Measurements from ENCODE around the gene SMARCA2.
A peak's percentile ranks its signal among the peaks of the same experiment; 100 is the strongest.

Gene SMARCA2

GRCh38 chr9:2085716-2086115, 70.6 kb downstream of the SMARCA2 start:
- Histone ChIP-seq H2AFZ (ENCODE audit: low read depth, low read length) (no peak overlapping the region), H2BK120ac (ENCODE audit: low read depth, low read length) (no peak overlapping the region), H3K79me1 (replicated peaks; ENCODE audit: low read length, poor library complexity, severe bottlenecking) (peaks cover 2% of the 10 kb centered on the region), H3K4me1 (ENCODE audit: control insufficient read depth, insufficient read depth, low read depth, low read length) (no peaks in the 10 kb centered on the region), H3K18ac (ENCODE audit: low read depth in 1 of 2, low read length in 2 of 2) (no peak overlapping the region), H3K14ac (ENCODE audit: low read length in 2 of 2) (no peak overlapping the region), H2AK5ac (ENCODE audit: low read length, severe bottlenecking) (no peak overlapping the region), H3K9ac (ENCODE audit: low read length) (peak overlapping the region; percentile 2), H3K36me3 (ENCODE audit: control insufficient read depth in 1 of 2, insufficient read depth in 2 of 2, low read depth in 1 of 2, low read length in 2 of 2) (peaks cover 12 to 93% of the 10 kb centered on the region in 2 experiments), H2BK5ac (ENCODE audit: low read depth, low read length, poor library complexity, severe bottlenecking) (no peak overlapping the region), H3K27me3 (ENCODE audit: control insufficient read depth in 1 of 2, insufficient read depth in 1 of 2, low read length in 2 of 2) (no peaks in the 10 kb centered on the region), H3K4me3 (ENCODE audit: insufficient read depth in 1 of 2, low read depth in 1 of 2, low read length in 2 of 2) (no peak overlapping the region), H4K91ac (ENCODE audit: low read length) (no peak overlapping the region), H3K4ac (ENCODE audit: low read depth in 1 of 2, low read length in 2 of 2) (no peak overlapping the region), H3K4me2 (ENCODE audit: low read length, poor library complexity, severe bottlenecking) (no peak overlapping the region), H4K8ac (ENCODE audit: low read length) (no peak overlapping the region), H2BK12ac (ENCODE audit: low read length in 2 of 2) (no peak overlapping the region), H3K23ac (ENCODE audit: low read length in 2 of 2) (no peak overlapping the region), H3K9me3 (ENCODE audit: control insufficient read depth, low read length) (no peaks in the 10 kb centered on the region), H3K27ac (ENCODE audit: low read length, poor library complexity, severe bottlenecking) (no peak overlapping the region), H2BK15ac (ENCODE audit: low read depth, poor library complexity, severe bottlenecking) (no peak overlapping the region)
- DNase-seq: no peak
- WGBS: 92% methylated on average over 6 of the region's 6 CpGs

GRCh38 chr9:2086116-2086515, 71.0 kb downstream of the SMARCA2 start:
- no peak overlapping the region for H3K4ac ChIP-seq (ENCODE audit: low read depth in 1 of 2, low read length in 2 of 2)
- no peak overlapping the region for H3K23ac ChIP-seq (ENCODE audit: low read length in 2 of 2)
- H3K4me3 ChIP-seq (ENCODE audit: insufficient read depth in 1 of 2, low read depth in 1 of 2, low read length in 2 of 2): no peak overlapping the region
- no peak overlapping the region for H2BK12ac ChIP-seq (ENCODE audit: low read length in 2 of 2)
- no peak overlapping the region for H2AFZ ChIP-seq (ENCODE audit: low read depth, low read length)
- H2BK5ac ChIP-seq (ENCODE audit: low read depth, low read length, poor library complexity, severe bottlenecking): no peak overlapping the region
- no peak overlapping the region for H3K27ac ChIP-seq (ENCODE audit: low read length, poor library complexity, severe bottlenecking)
- no peak overlapping the region for H3K18ac ChIP-seq (ENCODE audit: low read depth in 1 of 2, low read length in 2 of 2)
- no peaks in the 10 kb centered on the region for H3K27me3 ChIP-seq (ENCODE audit: control insufficient read depth in 1 of 2, insufficient read depth in 1 of 2, low read length in 2 of 2)
- H4K91ac ChIP-seq (ENCODE audit: low read length): no peak overlapping the region
- H3K36me3 ChIP-seq (ENCODE audit: control insufficient read depth in 1 of 2, insufficient read depth in 2 of 2, low read depth in 1 of 2, low read length in 2 of 2): peaks cover 12 to 93% of the 10 kb centered on the region in 2 experiments
- H3K9me3 ChIP-seq (ENCODE audit: control insufficient read depth, low read length): no peaks in the 10 kb centered on the region
- no peak overlapping the region for H2BK15ac ChIP-seq (ENCODE audit: low read depth, poor library complexity, severe bottlenecking)
- H2BK120ac ChIP-seq (ENCODE audit: low read depth, low read length): no peak overlapping the region
- no peak for DNase-seq
- H3K79me1 ChIP-seq (replicated peaks; ENCODE audit: low read length, poor library complexity, severe bottlenecking): peaks cover 2% of the 10 kb centered on the region
- no peaks in the 10 kb centered on the region for H3K4me1 ChIP-seq (ENCODE audit: control insufficient read depth, insufficient read depth, low read depth, low read length)
- H2AK5ac ChIP-seq (ENCODE audit: low read length, severe bottlenecking): no peak overlapping the region
- no peak overlapping the region for H3K4me2 ChIP-seq (ENCODE audit: low read length, poor library complexity, severe bottlenecking)
- 97% methylated on average over 3 of the region's 5 CpGs for WGBS
- H3K14ac ChIP-seq (ENCODE audit: low read length in 2 of 2): no peak overlapping the region
- H4K8ac ChIP-seq (ENCODE audit: low read length): no peak overlapping the region
- peak overlapping the region; percentile 2 for H3K9ac ChIP-seq (ENCODE audit: low read length)

GRCh38 chr9:2086971-2087370, 71.8 kb downstream of the SMARCA2 start:
- no peak overlapping the region for H3K23ac ChIP-seq (ENCODE audit: low read length in 2 of 2)
- no peak overlapping the region for H2BK15ac ChIP-seq (ENCODE audit: low read depth, poor library complexity, severe bottlenecking)
- H3K79me1 ChIP-seq (replicated peaks; ENCODE audit: low read length, poor library complexity, severe bottlenecking): peaks cover 2% of the 10 kb centered on the region
- no peaks in the 10 kb centered on the region for H3K4me1 ChIP-seq (ENCODE audit: control insufficient read depth, insufficient read depth, low read depth, low read length)
- no peak overlapping the region for H2BK12ac ChIP-seq (ENCODE audit: low read length in 2 of 2)
- no peak for DNase-seq
- H2BK120ac ChIP-seq (ENCODE audit: low read depth, low read length): no peak overlapping the region
- no peak overlapping the region for H3K4me2 ChIP-seq (ENCODE audit: low read length, poor library complexity, severe bottlenecking)
- H3K36me3 ChIP-seq (ENCODE audit: control insufficient read depth in 1 of 2, insufficient read depth in 2 of 2, low read depth in 1 of 2, low read length in 2 of 2): peaks cover 12 to 93% of the 10 kb centered on the region in 2 experiments
- H3K4me3 ChIP-seq (ENCODE audit: insufficient read depth in 1 of 2, low read depth in 1 of 2, low read length in 2 of 2): no peak overlapping the region
- no peak overlapping the region for H2AFZ ChIP-seq (ENCODE audit: low read depth, low read length)
- H3K14ac ChIP-seq (ENCODE audit: low read length in 2 of 2): no peak overlapping the region
- no peaks in the 10 kb centered on the region for H3K27me3 ChIP-seq (ENCODE audit: control insufficient read depth in 1 of 2, insufficient read depth in 1 of 2, low read length in 2 of 2)
- WGBS: 94% methylated on average over 2 of the region's 3 CpGs
- H3K9ac ChIP-seq (ENCODE audit: low read length): no peak overlapping the region
- no peak overlapping the region for H3K18ac ChIP-seq (ENCODE audit: low read depth in 1 of 2, low read length in 2 of 2)
- H3K4ac ChIP-seq (ENCODE audit: low read depth in 1 of 2, low read length in 2 of 2): no peak overlapping the region
- no peak overlapping the region for H2BK5ac ChIP-seq (ENCODE audit: low read depth, low read length, poor library complexity, severe bottlenecking)
- H4K8ac ChIP-seq (ENCODE audit: low read length): no peak overlapping the region
- no peak overlapping the region for H3K27ac ChIP-seq (ENCODE audit: low read length, poor library complexity, severe bottlenecking)
- no peaks in the 10 kb centered on the region for H3K9me3 ChIP-seq (ENCODE audit: control insufficient read depth, low read length)
- H2AK5ac ChIP-seq (ENCODE audit: low read length, severe bottlenecking): no peak overlapping the region
- H4K91ac ChIP-seq (ENCODE audit: low read length): no peak overlapping the region

- DNase-seq: peak; percentile 62
- Histone ChIP-seq H3K9ac (ENCODE audit: low read length) (no peak overlapping the region), H3K4me2 (ENCODE audit: low read length, poor library complexity, severe bottlenecking) (no peak overlapping the region), H3K14ac (ENCODE audit: low read length in 2 of 2) (no peak overlapping the region), H3K79me1 (replicated peaks; ENCODE audit: low read length, poor library complexity, severe bottlenecking) (peaks cover under 1% of the 10 kb centered on the region), H3K27me3 (ENCODE audit: control insufficient read depth in 1 of 2, insufficient read depth in 1 of 2, low read length in 2 of 2) (no peaks in the 10 kb centered on the region), H3K4me1 (ENCODE audit: control insufficient read depth, insufficient read depth, low read depth, low read length) (no peaks in the 10 kb centered on the region), H2BK120ac (ENCODE audit: low read depth, low read length) (no peak overlapping the region), H2BK5ac (ENCODE audit: low read depth, low read length, poor library complexity, severe bottlenecking) (no peak overlapping the region), H3K9me3 (ENCODE audit: control insufficient read depth, low read length) (no peaks in the 10 kb centered on the region), H3K4me3 (ENCODE audit: insufficient read depth in 1 of 2, low read depth in 1 of 2, low read length in 2 of 2) (no peak overlapping the region), H2BK12ac (ENCODE audit: low read length in 2 of 2) (no peak overlapping the region), H4K91ac (ENCODE audit: low read length) (no peak overlapping the region), H2BK15ac (ENCODE audit: low read depth, poor library complexity, severe bottlenecking) (no peak overlapping the region), H3K23ac (ENCODE audit: low read length in 2 of 2) (no peak overlapping the region), H4K8ac (ENCODE audit: low read length) (no peak overlapping the region), H3K36me3 (ENCODE audit: control insufficient read depth in 1 of 2, insufficient read depth in 2 of 2, low read depth in 1 of 2, low read length in 2 of 2) (peaks cover 6 to 93% of the 10 kb centered on the region in 2 experiments), H3K18ac (ENCODE audit: low read depth in 1 of 2, low read length in 2 of 2) (no peak overlapping the region), H3K27ac (ENCODE audit: low read length, poor library complexity, severe bottlenecking) (no peak overlapping the region), H3K4ac (ENCODE audit: low read depth in 1 of 2, low read length in 2 of 2) (no peak overlapping the region), H2AFZ (ENCODE audit: low read depth, low read length) (no peak overlapping the region), H2AK5ac (ENCODE audit: low read length, severe bottlenecking) (no peak overlapping the region)
- WGBS: 83% methylated on average over 6 of the region's 6 CpGs
Measured at GRCh38 chr9:2087500-2088313, 72.6 kb downstream of the SMARCA2 start.
